ENCODE data around the gene AK1. TPM values are rescaled to one million over a fixed set of nuclear protein-coding genes. Genes with fewer than 3 reads are reported as not detected.

The AK1 gene
- polyA plus RNA-seq, 1 experiment: 102 TPM

GRCh38 chr9:127918183-127919107 is 41.0 kb upstream of the AK1 start:
- Histone ChIP-seq H3K4me3 (ENCODE audit: low read depth, low read length) (no peak overlapping the region), H3K36me3 (ENCODE audit: control insufficient read depth, insufficient read depth, low read length) (peaks cover 2% of the 10 kb centered on the region; the same call in 1 of the 2 replicates), H3K27me3 (ENCODE audit: control insufficient read depth, insufficient read depth, low read length) (no peaks in the 10 kb centered on the region)
- ChIA-PET CTCF (interaction anchor here (1.0 to 5.7 kb wide), 6 partner anchors 24 to 184 kb away, joined by 3 to 70 read pairs (median 6); partner anchors contain the start of genes CDK9 and TOR2A), POLR2A (interaction anchor here (0.8 kb wide), 1 partner anchor 151 kb away, joined by 3 read pairs; no protein-coding TSS in a partner anchor)
- no peak for DNase-seq (ENCODE audit: low read depth)
- TF ChIP-seq CTCF (IDR thresholded peaks at IDR 0.05; ENCODE audit: insufficient read depth, low read depth, low read length): 0 out of 2 replicates have a peak, but pooled peaks have one; percentile 3

- CTCF ChIA-PET: interaction anchor here (0.6 to 1.6 kb wide), 6 partner anchors 13 to 334 kb away, joined by 3 to 8 read pairs (median 4); partner anchors contain the start of genes CDK9, PIP5KL1 and TOR2A
- Histone ChIP-seq H3K36me3 (ENCODE audit: control insufficient read depth, insufficient read depth, low read length) (peaks cover 3% of the 10 kb centered on the region), H3K27me3 (ENCODE audit: control insufficient read depth, insufficient read depth, low read length) (no peaks in the 10 kb centered on the region), H3K4me3 (ENCODE audit: low read depth, low read length) (no peak overlapping the region)
- no peak for DNase-seq (ENCODE audit: low read depth)
- POLR2A ChIA-PET: no interaction called here
- no peak for TF ChIP-seq CTCF (IDR thresholded peaks at IDR 0.05; ENCODE audit: insufficient read depth, low read depth, low read length)
These were observed 40.1 kb upstream of the AK1 start for GRCh38 chr9:127917603-127918002.

GRCh38 chr9:127916720-127917581 is 39.5 kb upstream of the AK1 start, which contains the start of gene ST6GALNAC4:
Gene ST6GALNAC4 (minus strand): TSS chr9:127917041. CDS start chr9:127916419, 622 bp downstream.
- TF ChIP-seq CTCF (IDR thresholded peaks at IDR 0.05; ENCODE audit: insufficient read depth, low read depth, low read length): peak; percentile 5; the same call in 1 of the 2 replicates
- peaks cover 7% of the 10 kb centered on the region for H3K36me3 ChIP-seq (ENCODE audit: control insufficient read depth, insufficient read depth, low read length)
- H3K4me3 ChIP-seq (ENCODE audit: low read depth, low read length): peak within 1 kb of the TSS; percentile 51
- CTCF ChIA-PET: interaction anchor here (0.6 to 2.5 kb wide), 10 partner anchors 12 to 333 kb away, joined by 3 to 8 read pairs (median 3); partner anchors contain the start of genes CDK9, PIP5KL1 and TOR2A
- no peak for DNase-seq (ENCODE audit: low read depth)
- no peaks in the 10 kb centered on the region for H3K27me3 ChIP-seq (ENCODE audit: control insufficient read depth, insufficient read depth, low read length)
- POLR2A ChIA-PET: interaction anchor here (0.6 kb wide), 2 partner anchors 49 to 127 kb away, joined by 3 to 17 read pairs; no protein-coding TSS in a partner anchor

GRCh38 chr9:127915801-127916719 is 38.6 kb upstream of the AK1 start:
- TF ChIP-seq CTCF (IDR thresholded peaks at IDR 0.05; ENCODE audit: insufficient read depth, low read depth, low read length): no peak
- POLR2A ChIA-PET: interaction anchor here (0.6 kb wide), 2 partner anchors 49 to 126 kb away, joined by 3 to 17 read pairs; no protein-coding TSS in a partner anchor
- peak overlapping the region; percentile 51 for H3K4me3 ChIP-seq (ENCODE audit: low read depth, low read length)
- H3K27me3 ChIP-seq (ENCODE audit: control insufficient read depth, insufficient read depth, low read length): no peaks in the 10 kb centered on the region
- H3K36me3 ChIP-seq (ENCODE audit: control insufficient read depth, insufficient read depth, low read length): peaks cover 10% of the 10 kb centered on the region
- CTCF ChIA-PET: interaction anchor here (0.6 to 2.5 kb wide), 7 partner anchors 11 to 676 kb away, joined by 3 to 6 read pairs (median 3); no protein-coding TSS in a partner anchor
- DNase-seq (ENCODE audit: low read depth): no peak

Measured in BJ (cell line).